AG10803 (cell line): ENCODE results near the gene PITHD1.
A peak's percentile ranks its signal among the peaks of the same experiment; 100 is the strongest.
"Not testable (repeated sequence)": the region's sequence is repeated elsewhere in the genome, so short reads cannot be mapped to it uniquely, and the experiment has no call there.

ENCODE experiments used
- DNase-seq: peaks from one replicate; pipeline ENCODE4 v3.0.0; 2010; ENCODE audit warnings: low read depth
- H3K4me3 ChIP-seq: 2 replicates; pipeline ENCODE4 v1.5.1; 2011; ENCODE audit warnings: mild to moderate bottlenecking, low read length, control low read depth
- TF ChIP-seq, protein P1 (sequence below): conservative IDR thresholded peaks from 2 replicates; pipeline ENCODE4 v1.5.1; 2011; ENCODE audit warnings: mild to moderate bottlenecking, low read length, control low read depth, inconsistent platforms

PITHD1 gene

DNA sequence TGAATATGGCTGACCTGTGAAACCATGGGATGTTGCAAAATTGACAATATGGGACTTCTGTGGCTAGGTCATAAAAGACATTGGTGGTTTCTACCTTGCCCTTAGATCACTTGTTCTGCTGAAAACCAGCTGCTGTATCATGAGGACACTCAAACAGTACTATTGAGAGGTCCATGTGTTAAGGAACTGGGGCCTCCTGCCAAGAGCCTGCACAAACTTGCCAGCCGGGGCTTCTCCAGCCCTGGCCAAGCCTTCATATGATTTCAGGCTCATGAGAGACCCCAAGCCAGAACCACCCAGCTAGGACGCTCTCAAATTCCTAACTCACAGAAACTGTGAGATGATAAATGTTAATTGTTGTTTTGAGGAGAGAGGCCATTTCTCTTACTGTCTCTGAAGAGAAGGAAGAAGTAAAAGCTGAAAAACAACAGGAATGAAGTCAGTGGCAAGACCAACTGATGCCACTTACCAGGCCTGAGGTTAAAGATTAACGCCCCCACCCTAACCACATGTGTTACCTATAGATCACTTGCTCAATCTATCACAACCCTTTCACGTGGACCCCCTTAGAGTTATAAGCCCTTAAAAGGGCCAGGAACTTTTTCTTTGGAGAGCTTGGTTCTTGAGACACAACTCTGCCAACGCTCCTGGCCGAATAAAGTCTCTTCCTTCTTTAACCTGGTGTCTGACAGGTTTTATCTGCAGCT is 3.9 kb upstream of the PITHD1 start:
- H3K4me3 ChIP-seq = no peak overlapping the region
- TF ChIP-seq, protein P1, sequence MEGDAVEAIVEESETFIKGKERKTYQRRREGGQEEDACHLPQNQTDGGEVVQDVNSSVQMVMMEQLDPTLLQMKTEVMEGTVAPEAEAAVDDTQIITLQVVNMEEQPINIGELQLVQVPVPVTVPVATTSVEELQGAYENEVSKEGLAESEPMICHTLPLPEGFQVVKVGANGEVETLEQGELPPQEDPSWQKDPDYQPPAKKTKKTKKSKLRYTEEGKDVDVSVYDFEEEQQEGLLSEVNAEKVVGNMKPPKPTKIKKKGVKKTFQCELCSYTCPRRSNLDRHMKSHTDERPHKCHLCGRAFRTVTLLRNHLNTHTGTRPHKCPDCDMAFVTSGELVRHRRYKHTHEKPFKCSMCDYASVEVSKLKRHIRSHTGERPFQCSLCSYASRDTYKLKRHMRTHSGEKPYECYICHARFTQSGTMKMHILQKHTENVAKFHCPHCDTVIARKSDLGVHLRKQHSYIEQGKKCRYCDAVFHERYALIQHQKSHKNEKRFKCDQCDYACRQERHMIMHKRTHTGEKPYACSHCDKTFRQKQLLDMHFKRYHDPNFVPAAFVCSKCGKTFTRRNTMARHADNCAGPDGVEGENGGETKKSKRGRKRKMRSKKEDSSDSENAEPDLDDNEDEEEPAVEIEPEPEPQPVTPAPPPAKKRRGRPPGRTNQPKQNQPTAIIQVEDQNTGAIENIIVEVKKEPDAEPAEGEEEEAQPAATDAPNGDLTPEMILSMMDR = no peak
- no peak for DNase-seq

DNA sequence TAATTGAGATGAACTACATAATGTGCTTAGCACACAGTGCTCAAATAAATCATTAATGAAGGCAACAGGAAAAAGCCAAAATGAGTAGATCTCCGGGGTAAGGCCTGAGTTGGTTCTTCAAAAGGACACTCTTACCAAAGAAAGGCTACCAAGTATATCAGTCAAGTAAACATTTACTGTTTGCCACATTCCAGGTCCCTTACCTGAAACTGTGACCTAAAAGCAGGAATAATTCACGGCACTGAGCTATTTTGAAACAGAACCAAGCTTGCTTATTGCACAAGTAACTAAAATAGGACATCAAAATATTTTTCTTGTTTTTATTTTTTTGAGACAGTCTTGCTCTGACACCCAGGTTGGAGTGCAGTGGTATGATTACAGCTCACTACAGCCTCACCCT is 2.0 kb upstream of the PITHD1 start:
- no peak overlapping the region for H3K4me3 ChIP-seq
- DNase-seq = no peak
- TF ChIP-seq, protein P1 = no peak

DNA sequence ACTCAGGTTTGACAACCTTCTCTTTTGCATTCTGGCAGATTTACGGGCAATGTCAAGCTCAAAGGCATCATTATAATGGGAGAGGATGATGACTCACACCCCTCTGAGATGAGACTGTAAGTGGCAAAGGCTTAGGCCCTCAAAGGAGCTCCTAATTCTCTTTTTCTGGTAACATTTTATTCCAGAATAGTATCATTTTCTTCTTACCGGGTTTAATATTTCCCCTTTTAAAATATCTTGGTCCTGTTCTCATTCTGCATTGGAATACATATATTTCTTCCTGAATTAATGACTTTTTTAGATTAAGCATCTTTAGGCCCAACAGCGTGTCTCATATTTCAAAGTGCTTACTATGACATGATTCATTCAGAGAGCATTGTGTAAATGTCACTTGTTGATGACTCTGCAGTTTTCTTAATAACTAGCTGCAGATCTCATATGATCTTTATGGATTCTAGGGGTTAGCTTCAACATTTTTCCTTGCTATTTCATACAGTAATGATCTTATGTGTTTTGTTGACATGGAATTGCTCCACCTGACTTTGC is 1.7 kb downstream of the PITHD1 start:
- DNase-seq = peak; percentile 50

GRCh38 chr1:23783141-23783540 is 4.9 kb downstream of the PITHD1 start:
- DNase-seq, H3K4me3 ChIP-seq: not testable (repeated sequence)

More for the DNA sequence above, 1.7 kb downstream of the PITHD1 start:
- TF ChIP-seq, protein P1 = no peak
- H3K4me3 ChIP-seq = peak overlapping the region; percentile 94; the same call in 1 of the 2 replicates

DNA sequence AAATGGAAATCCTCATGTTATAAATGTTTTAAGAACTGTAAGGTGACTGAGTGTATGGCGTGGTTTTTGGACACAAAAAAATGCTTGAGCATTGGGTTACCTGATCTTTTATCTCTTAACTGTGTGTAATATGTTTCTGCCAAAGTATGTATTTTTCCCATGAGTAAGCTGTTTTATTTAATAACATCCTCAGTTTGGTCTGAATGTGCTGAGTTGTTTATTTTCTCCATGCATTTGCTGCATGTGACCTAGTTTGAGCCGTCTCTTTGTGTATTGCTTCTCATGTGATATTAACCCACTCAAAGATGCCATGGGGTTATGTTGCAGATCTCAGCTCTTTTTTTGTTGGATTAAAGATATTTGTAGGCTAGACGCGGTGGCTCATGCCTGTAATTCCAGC is 6.6 kb downstream of the PITHD1 start:
- H3K4me3 ChIP-seq = no peak overlapping the region
- TF ChIP-seq, protein P1 = no peak
- no peak for DNase-seq

DNA sequence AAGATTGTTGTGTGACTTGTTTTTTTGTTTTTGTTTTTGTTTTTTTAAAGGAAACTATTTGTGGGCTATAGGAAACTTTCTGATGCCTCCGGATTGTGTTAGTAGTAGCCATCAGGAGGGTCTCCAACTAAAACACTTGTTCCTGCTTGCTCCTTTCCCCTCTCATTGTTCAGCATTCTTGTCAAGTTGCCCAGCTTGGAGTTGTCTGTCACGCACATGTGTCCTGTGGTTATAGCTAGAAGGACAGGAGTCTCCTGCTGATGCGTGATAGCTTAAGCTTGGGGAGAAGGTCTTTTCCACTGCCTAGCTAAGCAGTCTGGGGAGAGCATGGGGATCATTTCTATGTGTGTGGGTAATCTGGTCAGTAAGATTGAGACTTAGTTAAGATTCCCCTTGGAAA is 9.5 kb downstream of the PITHD1 start:
- no peak for DNase-seq
- TF ChIP-seq, protein P1 = no peak
- H3K4me3 ChIP-seq = no peak overlapping the region

DNA sequence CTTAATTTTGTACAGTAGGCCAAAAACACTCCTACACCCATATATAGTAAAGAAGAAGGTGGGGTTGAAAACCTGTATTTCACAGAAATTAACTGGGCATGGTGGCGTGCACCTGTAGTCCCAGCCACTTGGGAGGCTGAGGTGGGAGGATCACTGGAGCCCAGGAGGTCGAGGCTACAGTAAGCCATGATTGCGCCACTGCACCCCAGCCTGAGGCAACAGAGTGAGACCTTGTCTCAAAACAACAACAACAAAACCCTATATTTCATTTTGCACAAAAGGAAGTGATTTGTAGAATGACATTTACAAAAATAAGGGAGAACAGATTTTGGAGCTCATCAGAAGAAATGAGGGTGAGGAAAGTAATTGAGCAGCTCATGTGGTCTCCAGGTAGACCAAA is 10.5 kb downstream of the PITHD1 start:
- TF ChIP-seq, protein P1 = no peak
- no peak overlapping the region for H3K4me3 ChIP-seq
- no peak for DNase-seq
